ENCODE measurements around the gene WNT7A. TPM values are rescaled to one million over a fixed set of nuclear protein-coding genes. Genes with fewer than 3 reads are reported as not detected.
"Not testable (repeated sequence)": the region's sequence is repeated elsewhere in the genome, so short reads cannot be mapped to it uniquely, and the experiment has no call there.

Gene WNT7A
- total RNA-seq: 9.0 TPM

DNA sequence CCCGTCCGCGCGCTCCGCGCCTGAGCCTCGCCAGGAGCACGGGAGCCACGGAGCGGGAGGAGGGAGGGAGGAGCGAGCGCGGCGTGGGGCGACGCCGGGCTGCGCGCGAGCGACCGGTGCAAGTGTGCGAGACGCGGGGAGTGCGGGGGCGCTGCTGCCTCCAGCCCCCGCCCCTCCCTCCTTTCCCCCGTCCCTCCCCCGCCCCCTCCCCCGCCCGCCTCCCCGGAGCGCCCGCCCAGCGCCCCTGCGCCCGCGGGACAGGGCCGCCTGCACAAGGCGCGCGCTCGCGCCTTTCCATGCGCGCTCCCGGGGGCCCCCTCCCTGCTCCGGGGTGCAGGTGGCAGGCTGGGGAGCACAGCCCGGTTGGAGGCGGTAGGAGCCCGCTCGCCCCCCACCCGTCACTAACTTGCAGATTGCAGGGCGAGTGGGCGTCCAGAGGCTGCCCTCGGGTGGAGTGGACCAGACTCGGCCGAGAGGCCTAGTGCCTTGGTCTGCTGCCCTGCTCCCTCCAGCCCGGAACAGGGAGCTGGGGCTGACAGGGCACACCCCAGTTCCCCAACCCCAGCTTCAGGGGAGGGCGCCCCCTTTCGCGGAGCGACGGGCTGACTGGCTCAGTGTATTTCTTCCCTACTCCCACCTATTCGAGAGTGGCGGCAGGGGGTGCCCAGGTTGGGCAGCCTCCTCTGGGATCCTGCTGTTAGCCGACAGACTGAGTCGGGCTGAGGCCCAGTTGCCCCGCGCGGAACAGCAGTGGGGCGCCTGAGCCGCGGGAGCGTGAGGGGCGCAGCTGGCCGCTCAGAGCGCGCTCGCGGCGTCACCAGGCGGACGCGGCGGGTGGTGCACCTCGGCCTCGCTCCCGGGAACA lies at the start of gene WNT7A:
WNT7A (minus strand) TSS at position 126 of the 865 bp plus-strand sequence. CDS start 255 bp downstream, outside the sequence.
- DNase-seq: no peak

DNA sequence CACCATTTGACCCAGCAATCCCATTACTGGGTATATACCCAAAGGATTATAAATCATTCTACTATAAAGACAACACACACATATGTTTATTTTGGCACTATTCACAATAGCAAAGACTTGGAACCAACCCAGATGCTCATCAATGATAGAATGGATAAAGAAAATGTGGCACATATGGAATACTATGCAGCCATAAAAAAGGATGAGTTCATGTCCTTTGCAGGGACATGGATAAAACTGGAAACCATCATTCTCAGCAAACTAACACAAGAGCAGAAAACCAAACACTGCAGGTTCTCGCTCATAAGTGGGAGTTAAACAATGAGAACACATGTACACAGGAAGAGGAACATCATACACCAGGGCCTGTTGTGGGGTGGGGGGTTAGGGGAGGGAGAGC lies 48.9 kb upstream of the WNT7A start:
- not testable (repeated sequence) for DNase-seq

DNA sequence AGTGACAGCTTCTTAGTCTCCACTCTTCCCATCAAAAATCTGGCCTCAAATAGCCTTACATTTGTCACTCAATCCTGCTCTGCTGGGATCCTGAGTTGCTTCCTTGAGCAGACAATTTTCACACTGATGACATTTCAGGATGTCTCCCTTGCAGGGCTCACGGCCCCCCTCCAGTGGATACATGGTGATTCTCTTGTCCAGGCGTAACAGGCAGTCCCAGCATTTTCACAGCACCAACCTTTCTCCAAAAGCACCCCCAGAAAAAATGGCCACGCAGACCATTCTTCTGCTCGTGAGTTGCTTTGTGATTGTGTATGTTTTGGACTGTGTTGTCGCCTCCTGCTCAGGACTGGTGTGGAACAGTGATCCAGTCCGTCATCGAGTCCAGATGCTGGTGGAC lies 47.4 kb upstream of the WNT7A start:
- no peak for DNase-seq

DNA sequence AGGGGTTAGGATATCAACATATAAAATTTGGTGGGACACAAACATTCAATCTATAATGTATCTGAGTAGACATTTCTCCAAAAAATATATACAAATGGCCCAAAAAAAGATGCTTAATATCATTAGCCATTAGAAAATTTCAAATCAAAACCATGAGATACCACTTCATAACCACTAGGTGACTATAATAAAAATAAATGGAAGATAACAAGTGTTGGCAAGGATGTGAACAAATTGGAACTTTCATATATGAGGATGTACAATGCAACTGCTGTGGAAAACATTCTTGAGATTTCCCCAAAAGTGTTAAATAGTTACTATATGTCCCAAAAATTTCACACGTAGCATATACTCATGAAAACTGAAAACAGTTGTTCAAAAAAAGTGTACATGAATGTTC lies 36.5 kb upstream of the WNT7A start:
- DNase-seq: no peak

DNA sequence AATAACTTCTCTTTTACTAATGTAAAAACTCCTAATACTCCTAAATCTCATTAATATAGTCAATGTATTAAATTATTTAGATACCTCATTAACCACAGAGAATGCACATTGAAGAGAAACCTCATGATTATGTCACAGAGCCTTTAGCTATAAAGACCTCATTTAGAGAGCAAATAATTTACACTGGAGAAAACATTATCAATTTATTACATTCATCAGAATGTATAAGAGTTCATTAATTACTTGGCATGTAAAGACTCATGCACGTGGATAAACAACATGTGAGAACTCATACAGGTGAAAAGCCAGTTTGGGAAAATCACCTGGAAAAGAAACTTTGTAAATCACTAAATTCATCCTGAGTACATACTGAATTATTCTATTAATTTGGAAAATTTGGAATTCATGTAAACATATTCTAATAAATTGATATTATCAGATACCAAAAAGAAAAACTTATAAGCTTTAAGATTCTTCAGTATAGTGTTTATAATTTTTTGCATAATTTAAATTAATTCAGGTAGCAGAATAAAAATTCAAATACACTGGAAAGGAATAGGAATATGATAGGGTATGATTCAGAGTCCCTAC lies 22.9 kb upstream of the WNT7A start:
- no peak for DNase-seq

DNA sequence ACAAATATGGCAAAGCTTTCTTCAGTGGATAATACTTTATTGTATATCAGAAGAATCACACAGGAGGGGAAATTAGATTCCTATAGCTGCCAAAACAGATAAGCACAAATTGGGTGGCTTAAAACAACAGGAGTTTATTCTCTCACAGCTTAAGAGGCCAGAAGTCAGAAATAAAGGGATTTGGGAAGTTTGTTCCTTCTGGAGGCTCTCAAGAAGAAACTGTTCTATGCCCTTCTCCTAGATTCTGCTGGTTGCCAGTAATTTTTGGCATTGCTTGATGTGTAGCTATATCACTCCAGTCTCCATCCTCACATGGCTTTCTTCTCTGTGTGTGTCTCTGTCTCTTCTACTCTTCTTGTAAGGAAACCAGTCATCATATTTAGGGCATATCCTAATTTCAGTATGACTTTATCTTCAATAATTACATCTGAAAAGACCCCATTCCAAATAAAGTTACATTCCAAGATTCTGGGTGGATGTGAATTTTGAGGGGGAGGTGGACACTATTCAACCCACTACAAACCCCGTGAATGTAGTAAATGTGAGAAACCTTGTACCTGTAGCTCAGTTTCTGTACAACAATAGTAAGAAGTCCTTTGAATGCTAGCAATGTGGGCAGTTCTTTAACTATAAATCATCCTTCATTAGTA lies 22.2 kb upstream of the WNT7A start:
- no peak for DNase-seq

DNA sequence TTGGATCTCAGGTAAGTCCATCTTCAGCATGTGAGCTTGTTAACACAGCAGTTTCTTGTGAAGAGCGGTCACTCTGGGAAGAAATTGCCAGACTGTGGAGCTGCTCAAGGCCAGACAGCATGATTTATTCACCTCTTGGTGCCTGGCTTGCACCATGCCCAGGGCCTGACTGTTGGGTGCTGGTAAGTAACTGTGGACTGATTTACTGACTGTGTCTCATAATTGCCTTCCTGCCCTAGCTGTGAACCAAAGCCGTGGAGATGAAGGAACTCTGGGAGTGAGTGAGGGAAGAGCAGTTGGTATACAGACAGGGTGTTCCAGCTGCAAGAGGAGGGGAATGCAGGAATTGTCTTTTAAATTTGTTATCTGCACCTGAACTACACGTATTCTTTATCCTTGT lies 18.5 kb upstream of the WNT7A start:
- DNase-seq: no peak

DNA sequence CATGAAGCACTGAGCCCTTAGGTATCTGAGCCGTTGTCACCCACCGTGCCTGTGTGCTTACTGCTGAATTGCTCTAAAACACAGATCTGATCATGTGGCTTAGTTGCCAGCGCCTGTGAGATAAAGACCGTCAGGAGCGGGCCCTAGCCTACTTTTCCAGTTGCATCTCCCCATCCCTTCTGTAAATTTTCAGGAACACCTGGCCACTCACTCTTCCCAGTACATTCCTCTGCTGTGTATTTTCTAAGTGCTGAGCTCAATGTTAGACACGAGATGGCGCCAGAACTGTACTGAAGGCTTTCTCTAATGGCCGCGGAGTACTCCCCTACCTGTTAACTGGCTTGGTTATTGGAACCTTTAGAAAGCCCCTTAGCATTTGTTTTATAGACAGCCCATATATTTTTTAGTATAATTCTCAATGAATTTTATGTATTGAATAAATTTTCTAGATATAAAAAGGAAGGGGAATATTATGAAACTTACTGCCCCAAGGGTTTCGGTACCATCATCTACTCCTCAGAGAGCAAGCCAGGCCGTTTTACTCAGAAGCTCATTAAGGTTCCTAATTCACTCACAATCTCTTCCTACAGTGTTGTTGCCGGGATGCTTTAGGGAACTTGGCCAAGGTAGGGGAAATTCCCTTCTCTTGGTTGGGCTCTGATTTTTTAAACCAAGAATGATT lies 16.7 kb upstream of the WNT7A start:
- DNase-seq: no peak

DNA sequence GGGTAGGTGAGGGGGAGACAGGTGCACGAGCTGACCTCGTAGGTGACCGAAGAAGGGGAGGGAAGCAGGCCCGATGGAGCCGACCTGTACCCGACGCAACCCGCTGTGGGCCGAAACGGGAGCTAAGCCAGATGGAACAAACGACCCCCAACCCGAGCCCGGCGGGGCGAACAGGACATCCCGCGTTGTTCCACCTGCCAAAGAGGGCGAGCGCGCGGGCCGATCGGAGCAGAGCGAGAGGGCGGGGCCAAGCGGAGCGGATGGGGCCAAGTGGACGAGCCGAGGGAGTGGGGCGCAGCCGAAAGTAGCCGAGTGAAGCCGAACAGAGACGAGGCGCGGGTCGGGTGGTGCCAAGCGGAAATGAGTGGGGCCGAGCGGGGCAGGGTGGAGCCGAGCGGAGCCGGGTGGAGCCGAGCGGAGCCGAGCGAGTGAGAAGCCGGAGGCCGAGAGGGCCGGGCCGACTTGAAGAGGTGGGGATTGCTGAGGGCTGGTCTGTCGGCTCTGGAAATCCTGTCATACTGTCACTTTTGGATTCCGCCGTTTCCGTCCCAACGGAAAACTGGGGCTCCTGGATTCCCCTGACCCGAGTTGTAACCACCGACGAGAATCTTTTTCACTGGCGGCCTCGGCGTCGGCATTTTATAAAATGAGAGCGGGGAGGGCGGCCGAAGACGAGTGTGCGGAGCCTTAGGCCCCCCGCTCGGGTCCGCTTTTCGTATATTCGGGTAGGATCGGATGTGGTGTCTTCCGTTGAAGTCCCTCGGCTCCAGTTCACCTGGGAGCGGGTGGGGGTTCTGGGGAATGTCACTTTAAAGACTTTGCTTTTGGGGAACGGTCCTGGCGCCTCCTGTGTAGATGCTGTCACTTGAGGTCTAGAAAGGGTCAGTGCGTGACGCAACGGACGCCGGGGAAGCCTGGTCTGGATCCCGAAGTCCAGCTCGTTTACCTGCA lies 15.6 kb upstream of the WNT7A start:
- peak; percentile 82 for DNase-seq

DNA sequence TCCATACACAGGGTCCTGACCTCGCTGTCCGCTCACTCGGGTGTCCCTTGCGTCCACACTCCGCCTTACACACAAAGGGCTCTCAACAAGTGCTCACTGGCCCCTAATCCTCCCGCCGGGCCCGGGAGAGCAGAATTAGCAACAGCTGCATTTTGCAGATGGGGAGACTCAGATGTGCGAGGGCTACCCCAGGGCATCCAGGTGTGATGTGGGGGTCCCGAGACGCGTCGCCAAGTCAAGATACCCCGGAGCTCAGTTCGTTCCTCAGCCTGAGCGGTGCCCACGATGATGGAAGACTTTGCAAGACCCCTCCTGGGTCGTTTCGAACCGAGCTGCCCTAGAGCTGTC lies 14.9 kb upstream of the WNT7A start:
- DNase-seq: no peak

DNA sequence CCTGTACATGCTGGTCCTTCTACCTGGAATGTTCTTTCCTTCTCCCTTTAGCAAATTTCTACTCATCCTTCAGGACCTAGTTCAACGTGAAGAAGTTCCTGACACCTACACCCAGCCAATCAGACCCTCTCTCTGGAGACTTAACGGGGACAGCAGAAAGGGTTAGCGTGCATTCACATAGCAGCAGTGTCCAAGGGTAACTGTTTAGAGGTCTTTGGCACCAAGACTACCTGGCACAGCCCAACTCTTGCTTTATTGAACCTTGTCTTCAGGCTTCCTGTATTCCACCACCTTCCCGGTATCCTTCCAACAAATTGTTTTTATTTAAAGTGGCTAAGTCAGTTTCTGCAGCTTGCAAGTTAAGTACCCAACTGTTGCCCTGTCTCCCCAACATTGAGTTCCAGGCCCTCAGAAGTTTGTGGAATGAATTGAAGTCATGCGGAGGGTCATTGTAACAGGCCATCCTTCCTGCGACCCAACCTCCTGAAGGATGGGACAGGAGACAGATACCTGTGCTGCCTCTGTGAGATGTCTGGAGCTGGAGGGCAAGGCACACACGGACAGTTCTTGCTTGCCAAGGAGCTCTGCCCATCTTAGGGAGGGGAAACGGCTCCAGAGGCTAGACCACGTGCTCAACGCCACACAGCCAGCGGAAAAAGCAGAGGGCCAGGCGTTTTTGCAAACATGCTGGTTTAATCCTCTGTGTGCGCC lies 14.4 kb upstream of the WNT7A start:
- DNase-seq: no peak

DNA sequence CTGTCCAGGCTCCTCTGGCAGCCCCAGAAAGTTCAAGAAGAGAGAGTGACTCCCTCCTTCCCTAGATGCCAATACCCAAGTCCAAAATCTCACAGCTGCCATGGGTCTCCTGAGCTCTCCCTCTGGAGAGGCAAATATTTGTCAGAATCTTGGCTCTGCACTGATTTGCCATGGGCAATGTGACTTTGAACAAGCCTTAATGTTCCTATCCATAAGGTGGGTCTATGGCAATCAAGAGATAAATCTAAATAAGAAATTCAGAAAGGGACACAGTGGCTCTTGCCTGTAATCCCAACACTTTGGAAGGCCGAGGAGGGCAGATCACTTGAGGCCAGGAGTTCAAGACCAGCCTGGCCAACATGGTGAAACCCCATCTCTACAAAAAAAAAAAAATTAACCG lies 12.4 kb upstream of the WNT7A start:
- no peak for DNase-seq

DNA sequence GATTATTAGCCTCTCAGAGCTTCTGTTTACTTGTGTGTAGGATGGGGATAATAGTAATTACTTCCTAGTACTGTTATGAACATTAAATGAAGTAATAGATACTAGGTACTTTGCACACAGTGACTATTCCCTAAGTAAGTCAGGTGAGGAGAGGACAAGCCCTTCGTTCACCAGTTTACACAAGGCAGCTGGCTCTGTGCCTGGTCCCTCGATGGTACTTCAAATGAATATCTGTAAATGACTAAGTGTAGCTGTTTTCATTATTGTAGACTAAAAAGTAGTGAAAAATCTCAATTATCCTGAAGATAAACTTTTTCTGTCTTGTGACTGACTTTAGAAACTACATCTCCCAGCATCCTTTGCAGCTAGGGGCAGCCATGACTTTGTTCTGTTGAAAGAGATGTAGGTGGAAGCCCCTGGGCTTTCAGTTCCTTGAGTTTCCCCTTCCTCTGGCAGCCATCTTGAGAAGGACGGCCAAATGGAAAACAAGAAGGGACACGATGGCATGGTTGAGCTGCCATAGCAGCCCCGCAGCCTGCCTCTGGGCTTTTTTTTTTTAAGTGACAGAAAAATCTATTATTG lies 11.7 kb upstream of the WNT7A start:
- no peak for DNase-seq

DNA sequence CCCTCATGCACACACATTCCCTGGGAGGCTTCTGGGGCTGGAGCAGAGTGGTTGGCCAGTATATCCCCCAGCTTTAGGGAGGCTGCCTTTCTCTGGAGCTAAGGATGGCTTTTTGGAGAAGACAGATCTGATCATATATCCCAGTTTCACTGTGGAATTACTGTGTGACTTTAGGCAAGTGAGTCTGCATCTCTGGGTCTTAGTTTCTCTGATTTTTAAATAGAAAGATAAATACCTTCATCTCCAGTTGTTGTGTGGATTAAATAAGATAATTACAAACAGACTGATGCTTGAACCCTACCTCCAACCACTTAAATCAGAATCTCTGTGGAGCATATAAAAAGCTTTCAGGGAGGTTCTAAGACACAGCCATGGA lies 11.1 kb upstream of the WNT7A start:
- no peak for DNase-seq

DNA sequence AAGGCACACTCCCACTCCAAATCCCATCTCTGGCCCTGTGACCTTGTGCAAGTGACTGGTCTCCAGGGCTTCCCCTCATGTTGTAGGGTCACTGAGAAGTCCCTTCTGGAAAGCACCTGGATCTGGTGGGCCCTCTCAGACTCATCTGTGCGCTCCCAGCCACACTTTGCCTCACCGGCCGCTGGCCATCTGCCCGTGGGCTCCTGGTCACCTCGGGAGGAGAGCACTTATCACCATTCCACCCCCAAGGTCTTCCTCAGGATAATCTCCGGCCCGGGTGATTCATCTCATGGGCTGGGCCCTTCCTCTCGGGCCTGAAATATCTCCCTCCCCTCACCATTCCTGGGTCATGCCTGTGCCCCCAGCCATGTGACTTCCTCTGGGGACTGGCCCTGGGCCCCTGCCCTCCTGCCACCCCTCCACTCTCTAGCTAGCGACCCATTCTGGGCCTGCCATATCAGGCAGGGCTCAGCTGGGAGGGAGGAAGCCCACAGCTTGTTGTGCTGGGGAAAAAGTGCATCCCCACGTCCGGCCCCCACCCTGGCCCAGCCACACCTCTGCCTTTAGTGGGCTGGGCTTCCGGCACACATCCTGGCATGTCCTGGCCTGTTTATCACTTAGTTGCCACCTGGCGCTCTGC lies 10.6 kb upstream of the WNT7A start:
- no peak for DNase-seq

DNA sequence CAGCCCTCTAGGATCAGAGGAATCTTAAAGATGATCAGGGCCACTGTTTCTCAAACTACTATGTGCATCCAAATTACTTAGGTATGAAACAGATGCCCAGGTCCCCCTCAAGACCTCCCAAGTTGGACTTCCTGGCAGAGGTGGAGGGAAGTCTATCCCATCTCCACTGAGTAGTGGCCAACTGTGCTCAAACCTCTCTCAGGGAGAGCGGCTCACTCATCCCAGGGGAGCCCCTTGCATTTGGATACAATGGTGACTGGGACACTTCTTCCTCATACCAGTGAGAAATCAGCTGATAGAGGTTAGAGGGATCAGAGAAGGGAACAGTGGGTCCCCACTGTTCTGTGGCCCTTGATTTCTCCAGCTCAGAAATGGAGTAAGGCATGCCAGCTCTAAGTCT lies 8.7 kb upstream of the WNT7A start:
- DNase-seq: no peak

DNA sequence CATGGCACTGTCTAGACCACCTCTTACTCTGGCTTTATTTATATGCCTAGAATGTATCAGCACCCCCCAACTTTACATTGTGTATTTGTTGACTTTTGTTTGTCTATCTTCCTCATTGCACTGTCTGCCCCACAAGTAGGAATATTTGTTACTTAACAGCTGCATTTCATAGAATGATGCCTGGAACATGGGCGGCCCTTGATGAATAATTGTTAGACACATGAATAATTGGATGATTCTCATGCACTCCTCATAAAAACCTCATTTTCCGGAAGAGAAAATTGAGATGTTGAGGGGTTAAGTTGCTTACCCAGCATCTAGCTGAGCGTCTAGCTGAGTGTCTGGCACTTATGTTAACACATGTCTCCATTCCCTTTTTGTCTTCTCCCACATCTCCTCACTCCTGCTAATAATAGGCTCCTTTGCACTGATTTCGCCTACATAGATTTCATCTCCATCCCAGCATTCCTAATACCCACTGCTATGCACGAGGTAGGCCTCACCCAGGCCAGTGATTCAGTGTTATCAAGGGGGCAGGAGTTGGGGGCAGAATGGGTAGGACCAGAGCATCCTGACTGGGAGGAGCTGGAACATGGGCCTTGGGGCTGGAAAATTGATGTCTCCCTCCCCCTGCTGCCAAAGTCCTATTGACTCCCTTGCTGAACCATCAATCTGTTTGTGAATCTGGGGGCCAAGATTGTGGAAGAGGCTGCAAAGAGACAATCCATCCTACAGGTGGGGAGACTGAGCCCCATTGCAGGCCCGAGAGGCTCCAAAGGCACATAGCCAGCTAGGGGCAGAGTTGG lies 7.8 kb upstream of the WNT7A start:
- DNase-seq: no peak

DNA sequence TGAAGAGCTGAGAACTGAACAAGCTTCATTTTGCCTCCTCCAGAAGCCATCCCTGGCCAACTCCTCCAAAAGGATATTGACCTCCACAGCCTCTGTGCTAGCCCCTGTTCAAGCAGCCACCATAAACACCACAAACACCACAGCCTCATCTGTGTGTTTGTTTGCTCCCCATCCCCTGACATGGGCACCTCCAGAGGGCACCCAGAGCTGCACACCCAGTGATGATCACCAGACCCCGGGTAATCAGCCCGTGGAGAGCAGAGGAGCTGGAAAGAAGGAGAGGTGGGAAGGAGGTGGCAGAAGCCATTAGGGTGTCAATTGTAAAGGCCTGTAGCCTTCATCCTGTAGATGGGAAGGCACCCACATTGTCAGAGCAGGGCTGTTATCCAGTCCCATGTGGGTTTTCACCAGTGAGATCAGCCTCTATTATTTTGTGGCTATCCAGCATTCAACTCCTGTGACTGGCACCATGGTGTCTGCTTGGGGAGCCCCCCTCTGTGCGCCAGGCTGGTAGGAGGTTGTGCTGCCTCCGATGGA lies 6.8 kb upstream of the WNT7A start:
- DNase-seq: no peak

DNA sequence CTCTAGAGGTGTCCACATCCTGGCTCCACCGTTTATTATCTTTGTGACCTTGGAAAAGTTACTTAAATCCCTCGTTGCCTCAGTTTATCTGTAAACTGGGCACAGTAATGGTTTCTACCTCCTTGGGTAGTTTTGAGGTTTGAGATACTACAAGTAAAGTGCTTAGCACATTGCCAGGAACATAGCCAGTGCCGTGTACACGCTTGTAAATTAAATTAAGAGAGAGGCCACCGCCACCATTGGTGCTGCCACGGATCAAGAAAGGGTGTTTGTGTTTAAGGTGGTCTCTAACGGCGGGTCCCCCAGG lies 5.8 kb upstream of the WNT7A start:
- DNase-seq: no peak

All from occipital lobe (tissue), 2 donors.